Mesendoderm (in vitro differentiated cells): ENCODE data around the gene AGA.

Source experiments
- DNase-seq: peaks from one replicate; pipeline ENCODE4 v3.0.0; 2013
- H2AK5ac ChIP-seq: 2 replicates; pipeline ENCODE4 v1.6.1; 2013; ENCODE audit warnings: low read length, inconsistent platforms
- H2BK120ac ChIP-seq: 2 replicates; pipeline ENCODE4 v1.6.1; 2013; ENCODE audit warnings: low read depth, mild to moderate bottlenecking, low read length, moderate library complexity, mixed read lengths
- H2BK15ac ChIP-seq: replicated peaks from 2 replicates; pipeline ENCODE4 v1.6.1; 2013; ENCODE audit warnings: low read depth, mild to moderate bottlenecking, moderate library complexity
- H2BK5ac ChIP-seq: 2 replicates; pipeline ENCODE4 v1.6.1; 2013; ENCODE audit warnings: low read length, inconsistent platforms
- H3K18ac ChIP-seq: 2 replicates; pipeline ENCODE4 v1.6.1; 2013; ENCODE audit warnings: mild to moderate bottlenecking, low read length, mixed read lengths
- H3K23ac ChIP-seq: one replicate; pipeline ENCODE4 v1.6.1; 2013; ENCODE audit warnings: low read length
- H3K27ac ChIP-seq: 2 replicates; pipeline ENCODE4 v1.5.1; 2013; ENCODE audit warnings: low read depth, mild to moderate bottlenecking, inconsistent platforms, low read length, moderate library complexity
- H3K27me3 ChIP-seq: 2 replicates; pipeline ENCODE4 v1.6.1; 2013; ENCODE audit warnings: low read length, control low read depth, mild to moderate bottlenecking, inconsistent platforms; ENCODE audit not compliant: insufficient read depth, poor library complexity
- H3K36me3 ChIP-seq: 2 replicates; pipeline ENCODE4 v1.6.1; 2013; ENCODE audit warnings: low read length, inconsistent platforms; ENCODE audit not compliant: control insufficient read depth, insufficient read depth
- H3K4ac ChIP-seq: one replicate; pipeline ENCODE4 v1.6.1; 2013; ENCODE audit warnings: low read depth, mild to moderate bottlenecking, low read length, moderate library complexity
- H3K4me1 ChIP-seq: 2 replicates; pipeline ENCODE4 v1.6.1; 2013; ENCODE audit warnings: low read depth, low read length, inconsistent platforms; ENCODE audit not compliant: control insufficient read depth
- H3K4me2 ChIP-seq: 2 replicates; pipeline ENCODE4 v1.6.1; 2013; ENCODE audit warnings: low read length
- H3K4me3 ChIP-seq: 2 replicates; pipeline ENCODE4 v1.5.1; 2013; ENCODE audit warnings: mild to moderate bottlenecking, low read length
- H3K56ac ChIP-seq: one replicate; pipeline ENCODE4 v1.6.1; 2013; ENCODE audit warnings: low read length
- H3K79me1 ChIP-seq: 2 replicates; pipeline ENCODE4 v1.6.1; 2013; ENCODE audit warnings: low read length, inconsistent platforms
- H3K79me2 ChIP-seq: 2 replicates; pipeline ENCODE4 v1.6.1; 2013; ENCODE audit warnings: mild to moderate bottlenecking, low read length; ENCODE audit not compliant: control insufficient read depth, insufficient read depth
- H3K9ac ChIP-seq: 2 replicates; pipeline ENCODE4 v1.6.1; 2013; ENCODE audit warnings: low read length, inconsistent platforms
- H4K5ac ChIP-seq: one replicate; pipeline ENCODE4 v1.6.1; 2013; ENCODE audit warnings: low read length
- H4K8ac ChIP-seq: one replicate; pipeline ENCODE4 v1.6.1; 2013; ENCODE audit warnings: low read depth, mild to moderate bottlenecking, control low read depth, low read length, moderate library complexity
- WGBS: extraction: QIAGEN DNeasy Blood & Tissue Kit; methylation state at CpG from one replicate; pipeline ENCODE4 v1.1.7; 2013; ENCODE audit warnings: low lambda C conversion rate, missing lambda C conversion rate; ENCODE audit not compliant: insufficient coverage; ENCODE audit errors: extremely low coverage; 5-methylcytosine and 5-hydroxymethylcytosine counted together

The AGA gene

DNA sequence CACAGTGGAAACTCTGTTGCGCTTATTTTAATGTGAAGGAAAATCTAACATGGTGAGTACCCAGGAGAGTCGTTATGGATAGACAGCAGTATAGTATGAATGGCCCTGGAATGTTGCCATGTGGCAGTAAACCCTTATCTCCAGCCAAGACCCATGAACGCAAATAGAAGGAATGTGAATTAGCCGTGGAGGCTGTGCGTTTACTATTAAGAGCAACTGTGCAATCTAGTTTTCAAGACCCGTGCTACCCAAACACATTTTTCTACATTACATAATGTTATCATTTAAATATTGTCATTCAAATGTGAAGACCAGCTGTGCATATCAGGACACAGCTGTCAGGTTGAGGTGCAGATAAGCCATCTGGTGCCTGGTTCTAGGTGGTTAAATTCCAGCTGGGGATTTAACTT lies 13.3 kb upstream of the AGA start:
- H3K4me1 ChIP-seq = no peaks in the 10 kb centered on the region
- no peak overlapping the region for H2BK15ac ChIP-seq
- no CpG with 5 or more reads among the region's 6 CpGs for WGBS
- no peak overlapping the region for H3K56ac ChIP-seq
- H3K4me3 ChIP-seq = no peak overlapping the region
- H3K18ac ChIP-seq = no peak overlapping the region
- H3K27ac ChIP-seq = no peak overlapping the region
- H2BK120ac ChIP-seq = no peak overlapping the region
- no peaks in the 10 kb centered on the region for H3K79me2 ChIP-seq
- H4K8ac ChIP-seq = no peak overlapping the region
- H3K27me3 ChIP-seq = no peaks in the 10 kb centered on the region
- no peak overlapping the region for H3K23ac ChIP-seq
- no peak overlapping the region for H2BK5ac ChIP-seq
- DNase-seq = peak; percentile 17
- H3K9ac ChIP-seq = no peak overlapping the region
- no peak overlapping the region for H3K4me2 ChIP-seq
- H3K79me1 ChIP-seq = no peaks in the 10 kb centered on the region
- H3K36me3 ChIP-seq = no peaks in the 10 kb centered on the region
- no peak overlapping the region for H3K4ac ChIP-seq
- no peak overlapping the region for H2AK5ac ChIP-seq
- no peak overlapping the region for H4K5ac ChIP-seq

- Histone ChIP-seq H3K4me3 (no peak overlapping the region), H3K27ac (no peak overlapping the region), H3K4ac (no peak overlapping the region), H3K36me3 (no peaks in the 10 kb centered on the region), H2BK15ac (no peak overlapping the region), H3K4me2 (no peak overlapping the region), H3K79me1 (no peaks in the 10 kb centered on the region), H4K8ac (no peak overlapping the region), H3K56ac (no peak overlapping the region), H2AK5ac (no peak overlapping the region), H3K27me3 (no peaks in the 10 kb centered on the region), H3K4me1 (no peaks in the 10 kb centered on the region), H2BK5ac (no peak overlapping the region), H4K5ac (no peak overlapping the region), H3K9ac (no peak overlapping the region), H2BK120ac (no peak overlapping the region), H3K23ac (no peak overlapping the region), H3K18ac (no peak overlapping the region), H3K79me2 (no peaks in the 10 kb centered on the region)
- no peak for DNase-seq
Measured at GRCh38 chr4:177453116-177453515, 10.9 kb upstream of the AGA start.

GRCh38 chr4:177451108-177451500 lies 8.9 kb upstream of the AGA start:
- Histone ChIP-seq H4K5ac (no peak overlapping the region), H3K4me1 (no peaks in the 10 kb centered on the region), H3K56ac (no peak overlapping the region)

DNA sequence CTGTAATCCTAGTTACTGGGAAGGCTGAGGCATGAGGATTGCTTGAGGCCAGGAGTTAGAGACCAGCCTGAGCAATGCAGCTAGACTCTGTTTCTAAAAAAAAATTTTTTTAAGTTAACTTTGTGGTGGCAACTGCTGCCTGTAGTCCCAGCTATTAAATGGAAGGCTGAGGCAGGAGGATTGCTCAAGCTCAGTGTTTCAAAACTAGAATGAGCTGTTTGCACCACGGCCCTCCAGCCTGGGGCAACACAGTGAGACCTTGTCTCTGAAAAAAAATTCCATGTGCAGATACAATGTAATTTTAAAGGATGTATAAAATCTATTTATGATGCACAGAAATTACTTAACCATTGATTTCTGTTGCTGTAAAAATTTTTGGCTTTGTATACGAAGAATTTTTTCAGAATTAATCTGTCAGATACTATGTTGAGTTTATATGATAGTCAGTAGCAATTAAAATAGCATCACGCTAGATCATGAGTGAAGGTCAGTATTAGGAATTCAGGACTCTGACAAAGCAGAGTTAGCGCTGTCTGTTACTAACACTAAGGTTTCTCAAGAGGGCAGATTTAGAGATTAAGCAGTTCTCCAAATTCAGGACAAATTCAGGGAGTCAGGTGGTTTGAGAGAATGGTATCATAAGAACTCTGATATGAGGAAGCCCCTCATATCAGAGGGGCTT lies 8.3 kb upstream of the AGA start:
- H2AK5ac ChIP-seq = no peak overlapping the region
- H3K27ac ChIP-seq = no peak overlapping the region
- H2BK5ac ChIP-seq = no peak overlapping the region
- H3K4me1 ChIP-seq = no peaks in the 10 kb centered on the region
- no peaks in the 10 kb centered on the region for H3K36me3 ChIP-seq
- no peaks in the 10 kb centered on the region for H3K79me1 ChIP-seq
- H2BK120ac ChIP-seq = no peak overlapping the region
- no CpG with 5 or more reads among the region's 4 CpGs for WGBS
- H3K79me2 ChIP-seq = no peaks in the 10 kb centered on the region
- H3K9ac ChIP-seq = no peak overlapping the region
- no peak overlapping the region for H4K8ac ChIP-seq
- H3K18ac ChIP-seq = no peak overlapping the region
- no peak for DNase-seq
- no peak overlapping the region for H4K5ac ChIP-seq
- no peak overlapping the region for H3K4me3 ChIP-seq
- H3K4ac ChIP-seq = no peak overlapping the region
- H3K56ac ChIP-seq = no peak overlapping the region
- no peak overlapping the region for H2BK15ac ChIP-seq
- H3K23ac ChIP-seq = no peak overlapping the region
- no peaks in the 10 kb centered on the region for H3K27me3 ChIP-seq
- no peak overlapping the region for H3K4me2 ChIP-seq

More at GRCh38 chr4:177451108-177451500, 8.9 kb upstream of the AGA start:
- H3K18ac ChIP-seq = no peak overlapping the region
- H3K79me1 ChIP-seq = no peaks in the 10 kb centered on the region
- H2BK5ac ChIP-seq = no peak overlapping the region
- no peak overlapping the region for H3K27ac ChIP-seq
- no peaks in the 10 kb centered on the region for H3K79me2 ChIP-seq
- no peak overlapping the region for H3K4ac ChIP-seq
- no peak overlapping the region for H3K9ac ChIP-seq
- H2AK5ac ChIP-seq = no peak overlapping the region
- no peak overlapping the region for H3K4me2 ChIP-seq
- no peak overlapping the region for H2BK15ac ChIP-seq
- WGBS = no CpG with 5 or more reads among the region's 1 CpG
- H3K27me3 ChIP-seq = no peaks in the 10 kb centered on the region
- no peaks in the 10 kb centered on the region for H3K36me3 ChIP-seq
- no peak overlapping the region for H2BK120ac ChIP-seq
- H4K8ac ChIP-seq = no peak overlapping the region
- no peak for DNase-seq
- no peak overlapping the region for H3K23ac ChIP-seq
- no peak overlapping the region for H3K4me3 ChIP-seq

- Histone ChIP-seq H2AK5ac (no peak overlapping the region), H2BK15ac (no peak overlapping the region), H3K79me1 (no peaks in the 10 kb centered on the region), H3K79me2 (no peaks in the 10 kb centered on the region), H3K4me2 (no peak overlapping the region), H3K18ac (no peak overlapping the region), H4K8ac (no peak overlapping the region), H3K36me3 (no peaks in the 10 kb centered on the region), H3K4ac (no peak overlapping the region), H3K4me3 (no peak overlapping the region), H3K27me3 (no peaks in the 10 kb centered on the region), H4K5ac (no peak overlapping the region), H2BK120ac (no peak overlapping the region), H3K4me1 (no peaks in the 10 kb centered on the region), H3K56ac (no peak overlapping the region), H3K27ac (no peak overlapping the region), H3K9ac (no peak overlapping the region), H2BK5ac (no peak overlapping the region), H3K23ac (no peak overlapping the region)
- DNase-seq = no peak
- no CpG with 5 or more reads among the region's 1 CpG for WGBS
Measured at GRCh38 chr4:177448850-177449249, 6.6 kb upstream of the AGA start.

DNA sequence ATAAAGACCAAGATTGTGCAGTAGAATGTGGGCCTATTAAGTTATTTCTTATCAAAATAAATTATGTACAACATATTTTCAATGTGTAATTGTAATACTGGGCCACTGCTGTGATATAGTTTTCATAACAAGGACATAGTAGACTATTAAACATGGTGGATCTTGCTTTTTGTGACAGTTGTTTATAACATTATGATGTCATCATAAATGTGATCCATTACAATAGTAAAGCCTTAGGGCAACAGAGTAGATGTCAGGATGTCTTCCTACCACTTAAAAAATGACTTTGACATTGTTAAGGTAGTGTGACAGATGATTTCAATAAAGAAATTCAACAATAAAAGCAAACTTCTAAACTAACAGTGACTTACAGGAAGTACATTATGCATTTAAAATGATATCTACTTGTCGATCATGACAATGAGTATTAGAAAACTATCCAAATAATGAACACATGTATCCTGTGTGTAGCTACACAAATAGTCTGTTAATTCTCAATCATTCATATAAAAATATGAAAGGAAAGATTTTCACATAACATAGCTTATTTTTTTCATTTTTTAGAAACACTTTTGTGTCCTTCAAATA lies 5.3 kb upstream of the AGA start:
- no peak overlapping the region for H4K5ac ChIP-seq

More for the DNA sequence above, 5.3 kb upstream of the AGA start:
- H2BK120ac ChIP-seq = no peak overlapping the region
- H4K8ac ChIP-seq = no peak overlapping the region
- H2BK5ac ChIP-seq = no peak overlapping the region
- no peaks in the 10 kb centered on the region for H3K79me2 ChIP-seq
- DNase-seq = no peak
- H3K18ac ChIP-seq = no peak overlapping the region
- H2BK15ac ChIP-seq = no peak overlapping the region
- H3K9ac ChIP-seq = no peak overlapping the region
- no peak overlapping the region for H3K27ac ChIP-seq
- no CpG with 5 or more reads among the region's 1 CpG for WGBS
- H3K4me1 ChIP-seq = no peaks in the 10 kb centered on the region
- H3K56ac ChIP-seq = no peak overlapping the region
- no peak overlapping the region for H2AK5ac ChIP-seq
- H3K4me3 ChIP-seq = no peak overlapping the region
- no peak overlapping the region for H3K4me2 ChIP-seq
- no peaks in the 10 kb centered on the region for H3K36me3 ChIP-seq
- no peak overlapping the region for H3K23ac ChIP-seq
- H3K4ac ChIP-seq = no peak overlapping the region
- no peaks in the 10 kb centered on the region for H3K27me3 ChIP-seq
- H3K79me1 ChIP-seq = no peaks in the 10 kb centered on the region
